ENCODE measurements around the gene TMEM175.

DNA sequence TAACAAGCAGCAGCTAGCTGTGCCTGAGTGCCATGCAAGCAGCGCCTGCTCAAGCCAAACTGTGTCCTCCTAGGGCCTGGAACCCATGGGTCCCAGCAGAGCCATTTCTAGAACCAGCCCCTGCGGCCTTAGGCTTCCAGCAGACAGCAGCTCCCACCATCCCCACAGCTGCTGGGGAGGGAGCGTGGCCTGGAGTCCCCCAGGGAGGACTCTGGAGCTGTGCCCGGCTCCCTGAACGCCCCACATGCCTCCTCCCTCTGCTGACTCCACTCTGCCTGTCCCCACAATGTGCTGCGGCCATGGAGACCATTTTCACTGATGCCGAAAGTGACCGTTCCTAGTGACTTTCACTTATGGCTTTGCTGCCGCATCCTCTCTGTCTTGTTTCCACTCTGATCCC is 46.0 kb upstream of the TMEM175 start:
- TF ChIP-seq RFX5 (IDR thresholded peaks at IDR 0.05; ENCODE audit: borderline replicate concordance, low read depth, low read length): no peak
- TF ChIP-seq, protein P1, sequence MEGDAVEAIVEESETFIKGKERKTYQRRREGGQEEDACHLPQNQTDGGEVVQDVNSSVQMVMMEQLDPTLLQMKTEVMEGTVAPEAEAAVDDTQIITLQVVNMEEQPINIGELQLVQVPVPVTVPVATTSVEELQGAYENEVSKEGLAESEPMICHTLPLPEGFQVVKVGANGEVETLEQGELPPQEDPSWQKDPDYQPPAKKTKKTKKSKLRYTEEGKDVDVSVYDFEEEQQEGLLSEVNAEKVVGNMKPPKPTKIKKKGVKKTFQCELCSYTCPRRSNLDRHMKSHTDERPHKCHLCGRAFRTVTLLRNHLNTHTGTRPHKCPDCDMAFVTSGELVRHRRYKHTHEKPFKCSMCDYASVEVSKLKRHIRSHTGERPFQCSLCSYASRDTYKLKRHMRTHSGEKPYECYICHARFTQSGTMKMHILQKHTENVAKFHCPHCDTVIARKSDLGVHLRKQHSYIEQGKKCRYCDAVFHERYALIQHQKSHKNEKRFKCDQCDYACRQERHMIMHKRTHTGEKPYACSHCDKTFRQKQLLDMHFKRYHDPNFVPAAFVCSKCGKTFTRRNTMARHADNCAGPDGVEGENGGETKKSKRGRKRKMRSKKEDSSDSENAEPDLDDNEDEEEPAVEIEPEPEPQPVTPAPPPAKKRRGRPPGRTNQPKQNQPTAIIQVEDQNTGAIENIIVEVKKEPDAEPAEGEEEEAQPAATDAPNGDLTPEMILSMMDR (IDR thresholded peaks at IDR 0.05; ENCODE audit: control extremely low read depth in 1 of 3, insufficient read depth in 1 of 3, low read depth in 1 of 3, low read length in 3 of 3): no peak
- no peak for TF ChIP-seq POLR2A (IDR thresholded peaks at IDR 0.05; ENCODE audit: control extremely low read depth in 1 of 2, low read depth in 2 of 2, low read length in 2 of 2)
